Endothelial cell of umbilical vein (primary cell): ENCODE results near the gene NEDD4L. TPM values are rescaled to one million over a fixed set of nuclear protein-coding genes. Genes with fewer than 3 reads are reported as not detected.

Experiments used
- BruUV-seq: library from RNA; stranded (reverse); fragments of 400-500 nt; replicated peaks from 2 replicates; lab custom pipeline; 2021; lab: Mats Ljungman, UMichigan
- CTCF ChIA-PET: fragments of 300-600, 350-600 bp; sonication (Branson Sonifier 250); formaldehyde crosslinking; loops from one replicate; lab custom pipeline; 2021; ENCODE audit warnings: antibody characterized with exemption, inconsistent platforms; lab: Charles Lee
- POLR2A ChIA-PET: fragments of 300-600, 350-600 bp; sonication (Branson Sonifier 250); formaldehyde crosslinking; loops from one replicate; lab custom pipeline; 2021; ENCODE audit warnings: antibody characterized with exemption, inconsistent platforms; lab: Charles Lee
- DNase-seq: peaks from one replicate; pipeline ENCODE4 v3.0.0-alpha.2; 2011; ENCODE audit warnings: low read depth, low spot score
- FAIRE-seq: peaks from 2 replicates; lab custom pipeline; 2011; peaks lifted over from hg19 to GRCh38; lab: Jason Lieb, UNC
- H2AFZ ChIP-seq: 2 replicates; pipeline ENCODE4 v1.6.0; 2012; ENCODE audit warnings: low read depth, low read length, control low read depth, inconsistent platforms
- H3K27ac ChIP-seq: 2 replicates; pipeline ENCODE4 v1.5.1; 2011; ENCODE audit warnings: low read depth, mild to moderate bottlenecking, control low read depth, low read length, moderate library complexity; ENCODE audit not compliant: insufficient read depth
- H3K27me3 ChIP-seq, 2 experiments: 2 replicates each; pipeline versions ENCODE4 v1.6.0 to v1.6.1; 2011; ENCODE audit warnings: low read length in 2 of 2, mixed read lengths in 1 of 2; ENCODE audit not compliant: control insufficient read depth in 2 of 2, insufficient read depth in 2 of 2
- H3K36me3 ChIP-seq, 2 experiments: 2 replicates in 1 of 2; 3 replicates in 1 of 2; pipeline ENCODE4 v1.5.1; 2011; ENCODE audit warnings: low read length in 2 of 2, mild to moderate bottlenecking in 1 of 2, moderate library complexity in 1 of 2; ENCODE audit not compliant: control insufficient read depth in 2 of 2, insufficient read depth in 2 of 2; ENCODE audit errors: extremely low read depth in 1 of 2
- H3K4me1 ChIP-seq: 3 replicates; pipeline ENCODE4 v1.5.1; 2011; ENCODE audit warnings: mild to moderate bottlenecking, low read length; ENCODE audit not compliant: control insufficient read depth, insufficient read depth; ENCODE audit errors: extremely low read depth
- H3K4me2 ChIP-seq: 2 replicates; pipeline ENCODE4 v1.6.1; 2011; ENCODE audit warnings: low read length, control low read depth, mixed read lengths; ENCODE audit not compliant: insufficient read depth
- H3K4me3 ChIP-seq, 3 experiments: fragments of 200-600 bp in 1 of 3; sonication (generic), shearing (Covaris generic) in 1 of 3; replicated peaks in 1 of 3; 2 replicates each; pipeline ENCODE4 v1.5.1; 2011 to 2016; ENCODE audit warnings: control low read depth in 3 of 3, low read length in 3 of 3, mild to moderate bottlenecking in 2 of 3, inconsistent platforms in 1 of 3, low read depth in 1 of 3, moderate library complexity in 1 of 3; ENCODE audit not compliant: insufficient read depth in 1 of 3
- H3K79me2 ChIP-seq: 2 replicates; pipeline ENCODE4 v1.6.0; 2012; ENCODE audit warnings: low read length, inconsistent platforms; ENCODE audit not compliant: control insufficient read depth, insufficient read depth
- H3K9ac ChIP-seq: replicated peaks from 2 replicates; pipeline ENCODE3; 2011; ENCODE audit warnings: low read length, control low read depth; ENCODE audit not compliant: insufficient read depth; ENCODE audit errors: extremely low read depth
- H3K9me1 ChIP-seq: replicated peaks from 3 replicates; pipeline ENCODE4 v1.6.0; 2011; ENCODE audit warnings: mild to moderate bottlenecking, low read length; ENCODE audit not compliant: control insufficient read depth, insufficient read depth; ENCODE audit errors: extremely low read depth
- H3K9me3 ChIP-seq: replicated peaks from 2 replicates; pipeline ENCODE4 v1.5.1; 2012; ENCODE audit warnings: low read length, inconsistent platforms; ENCODE audit not compliant: control insufficient read depth, insufficient read depth
- H4K20me1 ChIP-seq: replicated peaks from 2 replicates; pipeline ENCODE3; 2011; ENCODE audit warnings: mild to moderate bottlenecking, low read length; ENCODE audit not compliant: control insufficient read depth, insufficient read depth; ENCODE audit errors: extremely low read depth
- EZH2 ChIP-seq: IDR thresholded peaks from 2 replicates; pipeline ENCODE4 v1.6.1; 2012; ENCODE audit warnings: borderline replicate concordance, low read depth, mild to moderate bottlenecking, moderate library complexity, low read length, inconsistent platforms; ENCODE audit not compliant: severe bottlenecking
- FOS ChIP-seq: IDR thresholded peaks from 2 replicates; pipeline ENCODE4 v1.6.1; 2011; ENCODE audit warnings: mild to moderate bottlenecking, low read length, moderate library complexity, borderline replicate concordance; ENCODE audit not compliant: insufficient read depth
- GATA2 ChIP-seq: IDR thresholded peaks from 2 replicates; pipeline ENCODE4 v1.7.0; 2011; ENCODE audit warnings: low read depth, mild to moderate bottlenecking, moderate library complexity, mixed read lengths, low read length; ENCODE audit not compliant: insufficient read length, insufficient read depth
- JUN ChIP-seq: IDR thresholded peaks from 2 replicates; pipeline ENCODE4 v1.6.1; 2011; ENCODE audit warnings: borderline replicate concordance, low read depth; ENCODE audit not compliant: insufficient read length, insufficient read depth
- MYC ChIP-seq: IDR thresholded peaks from one replicate; pipeline ENCODE4 v1.6.1; 2011; ENCODE audit warnings: mild to moderate bottlenecking, low read depth, low read length
- POLR2A ChIP-seq: IDR thresholded peaks from 2 replicates; pipeline ENCODE4 v1.6.1; 2012; ENCODE audit warnings: low read depth, mild to moderate bottlenecking, control low read depth, low read length
- POLR2AphosphoS5 ChIP-seq: IDR thresholded peaks from 2 replicates; pipeline ENCODE4 v1.6.1; 2012; ENCODE audit warnings: low read depth, mild to moderate bottlenecking, control low read depth, low read length, moderate library complexity; ENCODE audit not compliant: insufficient read depth
- dilution Hi-C: fragments of 300-500 bp; cut with MboI; formaldehyde crosslinking; loops from one replicate; pipeline ENCODE4 v1.15.0; 2019; ENCODE audit warnings: low sequenced_read_pairs; ENCODE audit not compliant: extremely low pct_ligation_motif_present
- intact Hi-C: fragments of 100-400 bp; cut with micrococcal nuclease; formaldehyde crosslinking; loops from one replicate; pipeline ENCODE4 v1.10.0; 2022
- polyA plus RNA-seq, 4 experiments: library from polyadenylated mRNA; depleted of rRNA in 3 of 4; stranded (reverse) in 3 of 4; unstranded in 1 of 4; fragments of >200 nt; gene quantifications; 2 replicates each; pipeline versions ENCODE4 v1.2.1 to v1.2.3, GENCODE V29; 2011 to 2012; ENCODE audit warnings: missing spikeins in 1 of 4
- total RNA-seq: library from RNA; stranded (reverse); gene quantifications from 2 replicates; pipeline ENCODE4 v1.2.3, GENCODE V29; 2021
- TF ChIP-seq, protein P1 (sequence below): IDR thresholded peaks from 2 replicates; pipeline ENCODE4 v1.6.1; 2011; ENCODE audit not compliant: insufficient read depth, insufficient read length
- TF ChIP-seq, protein P2 (sequence below), 2 donors: IDR thresholded peaks; 1 replicate in 1 of 2; 2 replicates in 1 of 2; pipeline ENCODE4 v1.5.1; 2011; ENCODE audit warnings: low read length in 2 of 2, mild to moderate bottlenecking in 2 of 2, moderate library complexity in 2 of 2, control low read depth in 1 of 2, inconsistent platforms in 1 of 2, low read depth in 1 of 2; ENCODE audit not compliant: insufficient read depth in 1 of 2; ENCODE audit errors: extremely low read depth in 1 of 2

The NEDD4L gene
- total and polyA plus RNA-seq, 2 donors (not counting 3 experiments of a cell fraction or from before 2014, with no cell fraction given): 20.5 to 78.9 TPM

DNA sequence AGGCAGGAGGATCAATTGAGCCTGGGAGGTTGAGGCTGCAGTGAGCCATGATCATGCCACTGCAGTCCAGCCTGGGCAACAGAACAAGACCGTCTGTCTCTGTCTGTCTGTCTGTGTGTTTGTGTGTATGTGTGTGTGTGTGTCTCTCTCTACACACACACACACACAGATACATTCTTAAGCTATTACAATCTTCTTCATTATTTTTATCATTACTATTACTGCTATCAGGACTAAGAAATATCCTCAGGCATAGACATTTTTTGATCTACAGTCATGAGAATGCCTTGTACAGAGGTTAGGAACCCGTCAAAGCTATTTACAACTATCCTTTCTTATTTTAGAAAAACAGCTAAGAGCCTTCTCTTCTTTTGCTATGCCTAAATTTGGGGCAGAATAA lies 207.4 kb downstream of the NEDD4L start:
- no peaks in the 10 kb centered on the region for H3K27me3 ChIP-seq
- peaks cover 17% of the 10 kb centered on the region for H3K4me1 ChIP-seq
- ChIA-PET POLR2A (no interaction called here), CTCF (interaction anchor here (0.6 to 1.4 kb wide), 2 partner anchors 12 to 27 kb away, joined by 3 to 4 read pairs; no protein-coding TSS in a partner anchor)
- intact Hi-C loops: no loop called here
- H4K20me1 ChIP-seq: no peaks in the 10 kb centered on the region
- H3K4me2 ChIP-seq: no peak overlapping the region
- dilution Hi-C loops: no loop called here
- DNase-seq (no peak), FAIRE-seq (no peak)
- no peaks in the 10 kb centered on the region for H3K9me1 ChIP-seq
- H3K4me3 ChIP-seq: no peak overlapping the region
- H3K27ac ChIP-seq: no peak overlapping the region
- H3K79me2 ChIP-seq: no peaks in the 10 kb centered on the region
- no peaks in the 10 kb centered on the region for H3K9me3 ChIP-seq
- no peak for TF ChIP-seq MYC
- TF ChIP-seq, protein P1, sequence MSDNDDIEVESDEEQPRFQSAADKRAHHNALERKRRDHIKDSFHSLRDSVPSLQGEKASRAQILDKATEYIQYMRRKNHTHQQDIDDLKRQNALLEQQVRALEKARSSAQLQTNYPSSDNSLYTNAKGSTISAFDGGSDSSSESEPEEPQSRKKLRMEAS: no peak
- no peak for TF ChIP-seq POLR2A
- TF ChIP-seq GATA2: no peak
- TF ChIP-seq EZH2: no peak
- no peak for TF ChIP-seq POLR2AphosphoS5
- no peak for TF ChIP-seq FOS
- no peak for TF ChIP-seq JUN
- TF ChIP-seq, protein P2, sequence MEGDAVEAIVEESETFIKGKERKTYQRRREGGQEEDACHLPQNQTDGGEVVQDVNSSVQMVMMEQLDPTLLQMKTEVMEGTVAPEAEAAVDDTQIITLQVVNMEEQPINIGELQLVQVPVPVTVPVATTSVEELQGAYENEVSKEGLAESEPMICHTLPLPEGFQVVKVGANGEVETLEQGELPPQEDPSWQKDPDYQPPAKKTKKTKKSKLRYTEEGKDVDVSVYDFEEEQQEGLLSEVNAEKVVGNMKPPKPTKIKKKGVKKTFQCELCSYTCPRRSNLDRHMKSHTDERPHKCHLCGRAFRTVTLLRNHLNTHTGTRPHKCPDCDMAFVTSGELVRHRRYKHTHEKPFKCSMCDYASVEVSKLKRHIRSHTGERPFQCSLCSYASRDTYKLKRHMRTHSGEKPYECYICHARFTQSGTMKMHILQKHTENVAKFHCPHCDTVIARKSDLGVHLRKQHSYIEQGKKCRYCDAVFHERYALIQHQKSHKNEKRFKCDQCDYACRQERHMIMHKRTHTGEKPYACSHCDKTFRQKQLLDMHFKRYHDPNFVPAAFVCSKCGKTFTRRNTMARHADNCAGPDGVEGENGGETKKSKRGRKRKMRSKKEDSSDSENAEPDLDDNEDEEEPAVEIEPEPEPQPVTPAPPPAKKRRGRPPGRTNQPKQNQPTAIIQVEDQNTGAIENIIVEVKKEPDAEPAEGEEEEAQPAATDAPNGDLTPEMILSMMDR (IDR thresholded peaks at IDR 0.05; ENCODE audit: extremely low read depth in 1 of 2, insufficient read depth in 1 of 2, low read depth in 1 of 2, low read length in 2 of 2): no peak
- no peaks in the 10 kb centered on the region for H3K36me3 ChIP-seq
- BruUV-seq: no TSS peak
- H3K9ac ChIP-seq: no peak overlapping the region
- no peak overlapping the region for H2AFZ ChIP-seq
